GM10266 (cell line): ENCODE data around the gene WASHC4.

Experiments
- DNase-seq: peaks from one replicate; pipeline ENCODE4 v3.0.0; 2012; ENCODE audit errors: extremely low spot score
- CTCF ChIP-seq: IDR thresholded peaks from 2 replicates; pipeline ENCODE4 v1.5.1; 2012; ENCODE audit warnings: mild to moderate bottlenecking, low read depth; ENCODE audit not compliant: control insufficient read depth, insufficient read depth; ENCODE audit errors: missing control alignments

Gene WASHC4

GRCh38 chr12:105212438-105212837 is 104.9 kb downstream of the WASHC4 start:
- no peak for TF ChIP-seq CTCF
- DNase-seq: no peak

GRCh38 chr12:105214148-105214547 is 106.6 kb downstream of the WASHC4 start:
- DNase-seq: no peak
- no peak for TF ChIP-seq CTCF

DNA sequence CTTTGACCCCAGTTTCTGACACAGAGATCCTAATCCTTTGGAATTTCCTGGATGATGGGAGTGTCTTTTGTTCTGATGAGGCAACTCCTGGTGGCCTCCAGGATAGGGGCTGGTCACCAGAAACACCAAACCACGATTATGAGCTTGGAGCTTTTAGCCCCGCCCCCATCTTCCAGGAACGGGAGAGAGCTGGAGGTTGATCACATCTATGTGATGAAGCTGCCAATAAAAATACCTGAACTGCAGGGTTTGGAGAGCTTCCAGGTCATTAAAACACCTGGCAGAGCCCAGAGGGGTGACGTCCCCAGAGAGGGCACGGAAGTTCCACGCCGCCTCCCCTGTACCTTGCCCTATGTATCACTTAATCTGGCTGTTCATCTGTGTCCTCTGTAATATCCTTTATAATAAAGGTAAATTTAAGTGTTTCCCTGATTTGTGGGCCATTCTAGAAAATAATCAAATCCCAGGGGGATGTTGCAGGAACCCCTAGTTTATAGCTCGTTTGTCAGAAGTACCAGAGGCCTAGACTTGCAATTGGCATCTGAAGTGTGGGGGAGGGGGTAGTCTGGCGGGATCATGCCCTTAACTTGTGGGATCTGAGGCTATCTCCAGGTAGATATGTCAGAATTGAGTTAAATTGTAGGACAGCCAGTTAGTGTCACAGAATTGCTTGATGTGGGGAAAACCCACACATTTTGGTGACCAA is 107.3 kb downstream of the WASHC4 start:
- no peak for TF ChIP-seq CTCF
- DNase-seq: no peak

- DNase-seq: no peak
- no peak for TF ChIP-seq CTCF
Observed at GRCh38 chr12:105218434-105218833, 110.9 kb downstream of the WASHC4 start.
